Progenitor cell of endocrine pancreas (in vitro differentiated cells): ENCODE results near the gene RAB4A. TPM values are rescaled to one million over a fixed set of nuclear protein-coding genes. Genes with fewer than 3 reads are reported as not detected.

ENCODE experiments used
- DNase-seq: peaks from one replicate; pipeline ENCODE4 v3.0.0; 2021; ENCODE audit warnings: low spot score; ENCODE audit not compliant: unreplicated experiment
- H3K27ac Mint-ChIP-seq: 2 replicates; pipeline ENCODE4 v1.8.0; 2021; ENCODE audit warnings: mild to moderate bottlenecking, moderate library complexity, mixed read lengths
- H3K27me3 Mint-ChIP-seq: 2 replicates; pipeline ENCODE4 v1.8.0; 2021; ENCODE audit warnings: mixed read lengths
- H3K36me3 Mint-ChIP-seq: 2 replicates; pipeline ENCODE4 v1.8.0; 2022; ENCODE audit warnings: mixed read lengths; ENCODE audit not compliant: insufficient read depth
- H3K4me1 Mint-ChIP-seq: 2 replicates; pipeline ENCODE4 v1.8.0; 2021; ENCODE audit warnings: low read depth, mixed read lengths
- H3K4me3 Mint-ChIP-seq: 2 replicates; pipeline ENCODE4 v1.8.0; 2021; ENCODE audit warnings: low read depth, mild to moderate bottlenecking, moderate library complexity, mixed read lengths
- H3K9me3 Mint-ChIP-seq: 2 replicates; pipeline ENCODE4 v1.8.0; 2021; ENCODE audit warnings: low read depth, mixed read lengths
- CTCF ChIP-seq: fragments of 200-600 bp; sonication (generic); IDR thresholded peaks from one replicate; pipeline ENCODE4 v1.5.0; 2021; ENCODE audit warnings: antibody characterized with exemption, mild to moderate bottlenecking; ENCODE audit not compliant: unreplicated experiment
- total RNA-seq: library from RNA; stranded (reverse); gene quantifications from 2 replicates; pipeline ENCODE4 v1.2.1, GENCODE V29; 2021

Gene RAB4A
- total RNA-seq, 1 donor from 2014 or later, result 130 TPM

GRCh38 chr1:229344139-229344538 lies 73.2 kb downstream of the RAB4A start:
- no peaks in the 10 kb centered on the region for H3K36me3 Mint-ChIP-seq
- no peaks in the 10 kb centered on the region for H3K9me3 Mint-ChIP-seq
- peak overlapping the region; percentile 76 for H3K4me3 Mint-ChIP-seq
- peaks cover 36% of the 10 kb centered on the region for H3K27me3 Mint-ChIP-seq
- TF ChIP-seq CTCF, result no peak
- H3K4me1 Mint-ChIP-seq, result peaks cover 17% of the 10 kb centered on the region
- peak overlapping the region; percentile 10 for H3K27ac Mint-ChIP-seq
- DNase-seq, result no peak

GRCh38 chr1:229344937-229345684 lies 74.2 kb downstream of the RAB4A start:
- peaks cover 39% of the 10 kb centered on the region for H3K27me3 Mint-ChIP-seq
- H3K36me3 Mint-ChIP-seq, result no peaks in the 10 kb centered on the region
- no peak for DNase-seq
- peaks cover 11% of the 10 kb centered on the region for H3K4me1 Mint-ChIP-seq
- H3K9me3 Mint-ChIP-seq, result no peaks in the 10 kb centered on the region
- no peak overlapping the region for H3K4me3 Mint-ChIP-seq
- no peak for TF ChIP-seq CTCF
- H3K27ac Mint-ChIP-seq, result no peak overlapping the region

GRCh38 chr1:229347528-229347927 lies 76.6 kb downstream of the RAB4A start:
- Mint-ChIP-seq H3K36me3 (no peaks in the 10 kb centered on the region), H3K27ac (no peak overlapping the region), H3K9me3 (no peaks in the 10 kb centered on the region), H3K4me3 (no peak overlapping the region), H3K27me3 (peaks cover 39% of the 10 kb centered on the region), H3K4me1 (peaks cover 5% of the 10 kb centered on the region)
- no peak for DNase-seq
- no peak for TF ChIP-seq CTCF

- no peak overlapping the region for H3K27ac Mint-ChIP-seq
- no peak for DNase-seq
- no peaks in the 10 kb centered on the region for H3K36me3 Mint-ChIP-seq
- no peaks in the 10 kb centered on the region for H3K4me1 Mint-ChIP-seq
- no peaks in the 10 kb centered on the region for H3K9me3 Mint-ChIP-seq
- H3K27me3 Mint-ChIP-seq, result peaks cover 32% of the 10 kb centered on the region
- no peak overlapping the region for H3K4me3 Mint-ChIP-seq
- no peak for TF ChIP-seq CTCF
Measured at GRCh38 chr1:229349463-229350385, 78.8 kb downstream of the RAB4A start.

GRCh38 chr1:229352975-229353374 lies 82.1 kb downstream of the RAB4A start:
- Mint-ChIP-seq H3K4me3 (no peak overlapping the region), H3K36me3 (no peaks in the 10 kb centered on the region), H3K27me3 (peaks cover 7% of the 10 kb centered on the region), H3K4me1 (no peaks in the 10 kb centered on the region), H3K27ac (no peak overlapping the region), H3K9me3 (peaks cover 3% of the 10 kb centered on the region)
- TF ChIP-seq CTCF, result no peak
- no peak for DNase-seq
